GM19397 (cell line): Measurements from ENCODE around the gene HELZ2.
"Not testable (repeated sequence)": the region's sequence is repeated elsewhere in the genome, so short reads cannot be mapped to it uniquely, and the experiment has no call there.

ENCODE experiments used
- ATAC-seq: cut with Tn5 transposase; IDR thresholded peaks from one replicate; pipeline ENCODE4 v1.9.1; 2021; ENCODE audit warnings: mild to moderate bottlenecking, moderate library complexity; ENCODE audit not compliant: unreplicated experiment

HELZ2 gene

DNA sequence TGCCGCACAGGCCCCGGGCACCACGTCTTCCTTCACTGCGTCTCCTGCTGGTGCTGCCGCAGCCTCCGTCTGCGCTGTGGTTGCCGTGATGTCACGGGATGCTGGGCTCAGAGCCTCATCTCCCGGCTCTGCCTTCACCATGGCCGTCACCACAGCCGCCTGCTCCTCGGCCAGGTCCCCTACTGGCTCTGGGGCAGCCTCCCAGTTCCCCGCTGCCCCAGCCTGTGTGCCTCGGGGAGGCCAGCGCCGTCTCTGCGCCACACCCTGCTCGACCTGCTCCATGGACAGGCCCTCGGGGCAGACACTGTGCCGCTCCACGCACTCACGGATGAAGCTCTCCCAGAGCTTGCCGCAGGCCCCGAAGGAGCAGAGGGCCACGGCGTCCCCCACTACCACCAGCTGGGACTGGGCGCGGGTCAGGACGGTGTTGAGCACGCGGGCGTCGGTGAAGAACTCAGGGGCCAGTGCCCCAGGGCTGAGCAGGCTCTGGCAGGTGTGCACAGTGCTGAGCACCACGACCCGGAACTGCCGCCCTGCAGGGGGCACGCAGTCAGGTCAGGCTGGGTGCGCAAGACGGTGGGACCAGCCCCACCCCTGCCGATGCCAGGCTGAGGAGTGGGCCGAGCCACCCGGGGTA, 8.2 kb downstream of the HELZ2 start:
- no peak for ATAC-seq

- ATAC-seq: no peak
Observed at GRCh38 chr20:63565021-63565698, 8.9 kb downstream of the HELZ2 start.

DNA sequence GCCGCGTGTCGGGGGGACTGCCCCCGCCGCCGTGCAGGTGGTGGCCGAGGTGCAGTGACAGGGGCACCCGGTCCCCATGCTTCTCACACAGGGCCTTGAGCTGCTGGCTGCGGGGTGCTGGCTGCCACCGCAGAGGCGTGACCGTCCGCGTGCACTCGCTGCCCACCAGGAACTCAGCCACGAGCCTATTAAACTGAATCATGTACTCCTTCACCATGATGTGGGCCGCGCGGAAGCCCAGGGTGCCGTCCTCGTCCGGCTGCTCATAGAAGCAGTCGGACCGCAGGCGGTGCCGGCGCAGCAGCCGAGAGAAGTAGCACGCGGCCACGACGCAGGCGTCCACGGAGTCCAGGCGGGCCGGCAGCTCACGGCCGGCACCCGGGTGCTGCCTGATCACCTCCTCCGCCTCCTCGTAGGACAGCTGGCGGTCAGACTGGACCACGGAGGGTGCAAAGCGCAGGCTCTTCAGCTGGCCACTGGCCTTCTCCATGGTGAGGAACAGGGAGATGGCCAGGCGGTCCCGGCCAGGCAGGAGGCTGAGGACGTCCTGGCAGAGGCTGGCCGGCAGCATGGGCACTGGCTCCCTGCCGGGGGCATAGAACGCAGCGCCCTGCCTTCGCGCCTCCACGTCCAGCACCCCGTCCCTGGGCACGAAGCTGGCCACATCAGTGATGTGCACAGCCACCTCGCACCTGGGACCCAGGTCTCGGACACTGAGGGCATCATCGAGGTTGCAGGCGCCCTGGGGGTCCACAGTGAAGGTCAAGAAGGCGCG, 9.8 kb downstream of the HELZ2 start:
- ATAC-seq: no peak

DNA sequence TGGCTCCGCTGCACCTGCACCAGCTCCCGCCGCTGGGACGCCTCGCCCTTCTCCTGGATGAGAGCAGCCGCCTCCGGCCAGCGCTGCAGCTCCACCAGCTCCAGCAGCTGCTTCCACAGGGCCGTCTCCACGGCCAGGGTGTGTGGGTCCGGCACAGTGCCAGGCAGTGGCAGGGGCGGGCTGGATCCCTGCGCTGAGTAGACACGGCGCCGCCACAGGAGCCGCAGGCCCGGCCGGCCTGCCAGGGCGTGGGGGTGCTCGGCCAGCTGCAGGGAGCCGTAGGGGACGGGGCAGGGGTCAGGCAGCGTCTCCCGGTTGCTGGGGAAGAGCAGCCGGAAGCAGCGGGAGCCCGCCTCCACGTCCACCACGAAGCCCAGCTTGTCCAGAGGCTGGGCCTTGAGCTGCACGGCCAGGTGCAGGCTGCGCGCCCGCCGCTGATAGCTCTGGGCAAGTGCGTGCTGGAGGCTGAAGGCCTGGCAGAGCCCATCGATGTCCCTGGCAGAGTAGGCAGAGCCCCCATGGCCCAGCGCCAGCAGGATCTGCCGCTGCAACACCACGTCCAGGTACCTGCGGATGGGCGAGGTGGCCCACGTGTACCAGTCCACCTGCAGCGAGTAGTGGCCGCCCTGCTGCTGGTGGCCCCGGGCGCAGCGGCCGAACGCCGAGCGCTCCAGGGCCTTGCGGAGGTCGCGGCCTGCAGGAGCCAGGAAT, 10.7 kb downstream of the HELZ2 start:
- ATAC-seq: no peak

DNA sequence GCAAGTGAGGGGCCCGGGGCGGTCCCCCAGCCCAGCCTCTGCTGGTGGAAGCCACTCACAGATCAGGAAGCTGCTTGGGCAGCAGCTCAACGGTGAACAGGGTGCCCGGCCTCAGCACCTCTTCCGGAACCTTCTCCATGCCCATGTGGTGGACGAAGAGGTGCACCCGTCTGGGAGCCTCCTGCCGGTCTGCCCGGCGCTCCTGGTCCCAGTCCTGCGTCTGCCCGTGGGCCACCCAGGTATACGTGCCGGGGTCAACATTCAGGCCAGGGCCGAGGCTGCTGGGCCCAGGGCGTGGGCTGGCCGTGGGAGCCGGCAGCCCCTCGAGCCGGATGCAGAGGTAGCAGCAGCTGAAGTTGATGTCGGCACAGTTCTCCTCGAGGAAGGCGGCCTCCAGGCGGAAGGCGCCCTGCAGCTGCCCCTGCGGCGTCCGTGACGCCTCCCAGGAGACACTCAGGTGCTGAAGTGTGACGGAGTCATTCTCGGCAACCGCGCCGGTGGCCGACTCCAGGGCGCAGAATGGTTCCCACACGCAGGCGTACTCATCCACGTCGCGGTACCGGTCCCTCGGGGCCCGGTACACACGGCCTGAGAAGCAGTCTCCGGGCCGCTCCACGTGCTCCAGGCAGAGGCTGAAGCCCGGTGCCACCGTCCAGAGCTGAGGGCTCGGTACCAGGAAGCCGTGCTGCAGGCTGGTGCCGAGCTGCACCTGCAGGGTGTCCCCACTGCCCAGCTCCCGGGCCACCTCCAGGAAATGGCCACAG, 11.4 kb downstream of the HELZ2 start:
- no peak for ATAC-seq

DNA sequence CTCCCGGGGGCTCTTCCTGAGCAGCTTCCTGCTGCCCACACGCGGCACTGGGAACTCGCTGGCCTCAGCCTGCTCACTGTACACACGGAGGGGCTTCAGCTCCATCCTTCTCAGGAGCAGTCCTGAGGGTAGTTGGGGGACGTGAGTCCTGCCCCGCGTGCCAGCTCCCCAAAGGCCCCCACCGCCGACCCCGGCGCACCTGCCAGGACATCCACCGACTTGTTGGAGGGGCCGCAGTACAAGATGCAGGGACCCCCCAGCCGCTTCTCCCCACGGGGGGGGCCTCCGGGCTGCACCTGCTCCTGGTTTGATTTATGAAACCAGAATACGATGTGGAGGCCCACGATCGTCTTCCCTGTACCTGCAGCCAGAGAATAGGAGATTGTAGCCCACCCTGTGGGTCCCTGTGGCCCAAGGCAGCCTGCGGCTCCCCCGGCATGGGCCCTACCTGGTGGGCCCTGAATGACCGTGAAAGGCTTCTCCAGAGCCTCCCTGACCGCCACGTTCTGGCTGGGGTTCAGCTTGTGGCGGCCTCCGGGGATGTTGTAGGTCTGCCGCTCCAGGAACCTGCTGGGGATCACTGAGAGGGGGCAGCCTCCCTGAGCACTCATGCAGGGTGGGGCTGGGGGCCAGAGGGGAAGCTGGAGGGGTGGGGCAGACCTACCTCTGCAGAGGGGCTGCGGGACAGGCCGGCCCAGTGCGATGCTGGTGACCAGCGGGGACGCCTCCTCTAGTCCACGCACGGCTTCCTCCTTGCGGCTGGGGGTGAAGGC, 12.2 kb downstream of the HELZ2 start:
- no peak for ATAC-seq

DNA sequence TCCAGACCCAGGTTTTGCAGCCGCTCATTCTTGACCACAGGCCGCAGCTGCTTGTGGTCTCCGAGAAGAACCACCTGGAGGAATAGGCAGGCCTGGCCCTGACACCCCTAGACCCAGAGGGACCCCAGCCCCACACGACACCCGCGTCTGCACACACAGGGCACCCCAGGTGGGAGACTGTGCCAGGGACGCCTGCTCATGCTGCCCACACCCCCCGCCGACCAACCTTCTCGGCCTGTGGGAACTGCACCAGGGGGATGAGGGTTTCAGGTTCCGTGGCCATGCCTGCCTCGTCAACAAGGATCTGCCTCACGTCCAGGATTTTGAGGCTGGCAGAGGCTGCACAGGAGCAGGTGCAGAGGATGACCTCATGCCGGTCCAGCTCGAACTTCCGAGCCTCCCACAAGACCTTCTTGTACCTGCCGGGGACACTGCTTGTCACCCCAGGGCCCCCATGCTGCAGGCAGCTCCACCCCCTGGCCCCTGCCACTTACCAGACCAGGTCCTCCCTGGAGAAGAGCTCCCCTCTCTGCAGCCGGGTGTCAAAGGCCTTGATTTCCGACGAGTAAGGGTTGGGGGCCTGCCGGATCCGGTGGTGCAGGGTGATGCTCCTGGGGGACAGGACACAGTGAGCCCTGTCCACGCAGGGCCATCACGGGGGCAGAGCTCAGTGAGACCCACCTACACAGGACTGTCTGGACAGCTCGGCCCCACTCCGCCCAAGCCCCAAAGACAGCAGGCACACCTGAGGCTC, 13.0 kb downstream of the HELZ2 start:
- ATAC-seq: no peak

- ATAC-seq: no peak
Observed at GRCh38 chr20:63560333-63560805, 13.7 kb downstream of the HELZ2 start.

DNA sequence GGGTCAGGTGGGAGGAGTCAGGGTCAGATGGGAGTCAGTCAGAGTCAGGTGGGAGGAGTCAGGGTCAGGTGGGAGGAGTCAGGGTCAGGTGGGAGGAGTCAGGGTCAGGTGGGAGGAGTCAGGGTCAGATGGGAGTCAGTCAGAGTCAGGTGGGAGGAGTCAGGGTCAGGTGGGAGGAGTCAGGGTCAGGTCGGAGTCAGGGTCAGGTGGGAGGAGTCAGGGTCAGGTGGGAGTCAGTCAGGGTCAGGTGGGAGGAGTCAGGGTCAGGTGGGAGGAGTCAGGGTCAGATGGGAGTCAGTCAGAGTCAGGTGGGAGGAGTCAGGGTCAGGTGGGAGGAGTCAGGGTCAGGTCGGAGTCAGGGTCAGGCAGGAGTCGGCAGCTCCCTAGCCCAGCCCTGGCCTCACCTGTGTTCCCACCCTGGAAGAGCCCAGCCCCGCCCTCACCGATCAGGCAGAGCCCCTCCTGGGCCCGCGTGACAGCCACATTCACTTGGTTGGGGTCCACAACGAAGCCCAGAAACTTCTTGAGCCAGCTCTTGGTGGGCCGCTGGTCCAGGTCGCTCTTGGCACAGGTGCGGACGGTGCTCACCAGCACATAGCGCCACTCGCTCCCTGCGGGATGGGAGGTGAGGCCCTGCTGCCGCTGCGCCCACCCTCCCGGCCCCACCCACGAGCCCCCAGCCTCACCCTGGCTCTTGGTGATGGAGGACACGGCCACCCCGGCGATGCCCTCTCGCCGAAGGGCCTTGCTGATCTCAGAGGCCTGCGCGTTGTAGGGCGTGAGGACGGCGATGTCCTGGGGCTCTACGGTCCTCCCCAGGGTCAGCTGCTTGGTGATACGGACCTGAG, 14.3 kb downstream of the HELZ2 start:
- not testable (repeated sequence) for ATAC-seq

GRCh38 chr20:63558804-63559484, 15.1 kb downstream of the HELZ2 start:
- no peak for ATAC-seq

DNA sequence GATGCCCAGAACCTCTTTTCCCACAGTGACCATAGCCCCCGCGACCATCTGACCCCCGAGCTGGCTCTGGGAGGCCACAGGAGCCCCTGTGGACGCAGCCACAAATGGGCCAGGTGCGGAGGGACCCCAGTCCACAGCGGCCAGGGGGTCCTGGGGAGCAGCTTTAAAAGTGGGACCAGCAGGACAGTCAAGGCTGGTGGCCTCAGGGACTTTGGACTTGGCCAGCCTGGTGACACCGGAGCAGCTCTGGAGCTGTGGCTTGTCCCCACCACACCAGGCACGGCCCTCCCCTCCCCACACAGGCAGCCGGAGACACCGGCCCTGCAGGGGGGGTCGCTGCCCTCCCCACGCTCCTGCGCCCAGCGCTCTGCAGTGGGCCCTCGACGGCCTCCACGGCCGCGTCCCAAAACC, 16.6 kb downstream of the HELZ2 start:
- no peak for ATAC-seq

DNA sequence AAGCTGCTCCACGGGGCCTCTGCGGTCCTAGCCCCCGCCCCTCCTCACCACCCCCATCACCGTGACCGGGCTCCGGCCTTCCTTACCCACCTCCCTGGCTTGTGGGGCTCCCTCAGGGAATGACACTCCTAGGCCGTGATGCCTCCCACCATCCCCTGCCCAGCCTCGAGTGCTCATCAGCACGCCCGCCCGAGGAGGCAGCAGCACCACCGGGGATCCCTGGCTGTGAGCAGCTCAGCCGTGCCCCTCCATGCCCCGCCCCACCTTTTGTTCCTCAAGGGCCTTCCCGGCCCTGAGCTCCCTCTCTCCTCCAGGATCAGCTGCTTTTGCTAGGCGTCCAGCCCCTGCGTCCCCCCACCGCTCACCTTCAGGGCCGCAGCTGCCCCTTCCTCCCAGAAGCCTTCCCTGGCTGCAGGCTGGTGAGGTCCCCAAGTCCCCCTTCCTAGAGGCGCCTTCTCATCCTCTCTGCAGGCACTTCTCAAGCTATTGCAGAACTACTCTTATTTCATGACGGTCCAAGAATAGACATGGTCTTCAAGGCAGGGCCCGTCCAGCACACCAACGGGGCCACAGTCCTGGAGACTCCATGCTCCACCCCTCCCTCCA, 17.1 kb downstream of the HELZ2 start:
- no peak for ATAC-seq

DNA sequence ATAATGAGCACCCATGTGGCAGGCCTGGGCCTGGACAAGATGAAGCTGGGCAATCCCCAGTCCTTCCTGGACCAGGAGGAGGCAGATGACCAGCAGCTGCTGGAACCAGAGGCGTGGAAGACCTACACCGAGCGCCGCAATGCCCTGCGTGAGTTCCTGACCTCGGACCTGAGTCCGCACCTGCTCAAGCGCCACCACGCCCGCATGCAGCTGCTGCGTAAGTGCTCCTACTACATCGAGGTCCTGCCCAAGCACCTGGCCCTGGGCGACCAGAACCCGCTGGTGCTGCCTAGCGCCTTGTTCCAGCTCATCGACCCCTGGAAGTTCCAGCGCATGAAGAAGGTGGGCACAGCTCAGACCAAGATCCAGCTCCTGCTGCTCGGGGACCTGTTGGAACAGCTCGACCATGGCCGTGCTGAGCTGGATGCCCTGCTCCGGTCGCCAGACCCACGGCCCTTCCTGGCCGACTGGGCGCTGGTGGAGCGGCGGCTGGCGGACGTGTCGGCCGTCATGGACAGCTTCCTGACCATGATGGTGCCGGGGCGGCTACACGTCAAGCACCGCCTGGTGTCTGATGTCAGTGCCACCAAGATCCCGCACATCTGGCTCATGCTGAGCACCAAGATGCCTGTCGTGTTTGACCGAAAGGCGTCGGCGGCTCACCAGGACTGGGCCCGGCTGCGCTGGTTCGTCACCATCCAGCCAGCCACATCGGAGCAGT, 18.2 kb downstream of the HELZ2 start:
- no peak for ATAC-seq

GRCh38 chr20:63554361-63555278, 19.4 kb downstream of the HELZ2 start:
- no peak for ATAC-seq

- ATAC-seq: peak; percentile 22
Observed at GRCh38 chr20:63553933-63554290, 20.1 kb downstream of the HELZ2 start, which contains the start of gene FNDC11. FNDC11 (plus strand) TSS chr20:63554159; CDS start chr20:63555664, 1,505 bp downstream.
